ENCODE measurements around the gene ACOXL. TPM values are rescaled to one million over a fixed set of nuclear protein-coding genes. Genes with fewer than 3 reads are reported as not detected.

ACOXL gene
- total and polyA plus RNA-seq, 4 donors: 4.4 to 32.8 (median 12.2) TPM

- H3K27me3 ChIP-seq (ENCODE audit: control insufficient read depth in 3 of 3, insufficient read depth in 3 of 3, low read length in 2 of 3): no peaks in the 10 kb centered on the region
- no peaks in the 10 kb centered on the region for H3K36me3 ChIP-seq (ENCODE audit: control insufficient read depth in 4 of 4, insufficient read depth in 4 of 4, low read length in 4 of 4)
- peaks cover 0 to 51% (median 29%) of the 10 kb centered on the region in 5 donors for H3K4me1 ChIP-seq (ENCODE audit: control insufficient read depth in 5 of 5, insufficient read depth in 5 of 5, low read length in 5 of 5)
- no peak for TF ChIP-seq CTCF (IDR thresholded peaks at IDR 0.05; ENCODE audit: control extremely low read depth, extremely low read depth)
- WGBS, 2 donors: 82 to 92% methylated on average over 6 of the region's 6 CpGs
- H3K4me3 ChIP-seq: no peak overlapping the region
- H3K9me3 ChIP-seq (ENCODE audit: control insufficient read depth in 4 of 4, insufficient read depth in 3 of 4, low read length in 3 of 4): peaks cover 0 to 2% (median 0%) of the 10 kb centered on the region in 4 donors
- DNase-seq: peak; percentile 34 to 63 (median 42)
- no peak overlapping the region for H3K27ac ChIP-seq (ENCODE audit: low read depth in 1 of 2, low read length in 1 of 2)
- H3K9ac ChIP-seq (ENCODE audit: insufficient read depth in 1 of 2, low read length in 2 of 2): no peak overlapping the region
- ATAC-seq (ENCODE audit: insufficient read depth, low FRiP score): no peak
Observed at GRCh38 chr2:111034606-111035005, 302.2 kb downstream of the ACOXL start.

- no peaks in the 10 kb centered on the region for H3K27me3 ChIP-seq (ENCODE audit: control insufficient read depth in 3 of 3, insufficient read depth in 3 of 3, low read length in 2 of 3)
- H3K36me3 ChIP-seq (ENCODE audit: control insufficient read depth in 4 of 4, insufficient read depth in 4 of 4, low read length in 4 of 4): no peaks in the 10 kb centered on the region
- H3K4me3 ChIP-seq: no peak overlapping the region
- no peak for TF ChIP-seq CTCF (IDR thresholded peaks at IDR 0.05; ENCODE audit: control extremely low read depth, extremely low read depth)
- no peak for ATAC-seq (ENCODE audit: insufficient read depth, low FRiP score)
- peaks cover 0 to 2% (median 0%) of the 10 kb centered on the region in 4 donors for H3K9me3 ChIP-seq (ENCODE audit: control insufficient read depth in 4 of 4, insufficient read depth in 3 of 4, low read length in 3 of 4)
- WGBS, 2 donors: 82 to 93% methylated on average over 5 of the region's 5 CpGs
- H3K4me1 ChIP-seq (ENCODE audit: control insufficient read depth in 5 of 5, insufficient read depth in 5 of 5, low read length in 5 of 5): peaks cover 0 to 37% (median 17%) of the 10 kb centered on the region in 5 donors
- DNase-seq: no peak
- H3K27ac ChIP-seq (ENCODE audit: low read depth in 1 of 2, low read length in 1 of 2): no peak overlapping the region
- no peak overlapping the region for H3K9ac ChIP-seq (ENCODE audit: insufficient read depth in 1 of 2, low read length in 2 of 2)
Observed at GRCh38 chr2:111035830-111036441, 303.6 kb downstream of the ACOXL start.

- H3K4me3 ChIP-seq: no peak overlapping the region
- H3K27me3 ChIP-seq (ENCODE audit: control insufficient read depth in 3 of 3, insufficient read depth in 3 of 3, low read length in 2 of 3): no peaks in the 10 kb centered on the region
- H3K9me3 ChIP-seq (ENCODE audit: control insufficient read depth in 4 of 4, insufficient read depth in 3 of 4, low read length in 3 of 4): peaks cover 0 to 4% (median 0%) of the 10 kb centered on the region in 4 donors
- H3K36me3 ChIP-seq (ENCODE audit: control insufficient read depth in 4 of 4, insufficient read depth in 4 of 4, low read length in 4 of 4): no peaks in the 10 kb centered on the region
- TF ChIP-seq CTCF (IDR thresholded peaks at IDR 0.05; ENCODE audit: control extremely low read depth, extremely low read depth): no peak
- DNase-seq (no peak), ATAC-seq (ENCODE audit: insufficient read depth, low FRiP score) (no peak)
- no peak overlapping the region for H3K9ac ChIP-seq (ENCODE audit: insufficient read depth in 1 of 2, low read length in 2 of 2)
- peaks cover 0 to 25% (median 5%) of the 10 kb centered on the region in 5 donors for H3K4me1 ChIP-seq (ENCODE audit: control insufficient read depth in 5 of 5, insufficient read depth in 5 of 5, low read length in 5 of 5)
- WGBS, 2 donors: 76 to 84% methylated on average over 3 of the region's 3 CpGs
- no peak overlapping the region for H3K27ac ChIP-seq (ENCODE audit: low read depth in 1 of 2, low read length in 1 of 2)
Observed at GRCh38 chr2:111037128-111037527, 304.8 kb downstream of the ACOXL start.

All from lung (tissue), 12 donors.